ENCODE data around the gene SLC9A7.

DNA sequence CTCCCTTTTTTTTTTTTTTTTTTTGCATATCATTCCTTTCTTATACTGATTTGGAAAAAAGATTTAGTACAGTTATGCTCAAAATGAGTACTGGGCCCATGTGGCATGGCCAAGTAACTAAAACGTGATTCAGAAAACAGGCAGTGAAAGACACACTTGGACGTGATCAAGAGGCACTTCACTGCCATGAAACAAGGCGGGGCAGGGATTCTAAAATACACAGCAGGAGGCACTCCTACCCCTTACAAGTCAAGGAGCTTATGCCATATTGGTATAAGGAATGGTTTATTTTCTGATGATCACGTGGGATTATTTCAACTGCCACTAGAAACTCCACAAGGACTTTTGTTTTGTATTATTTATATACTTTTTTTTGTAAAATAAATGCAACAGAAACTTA, 113.3 kb downstream of the SLC9A7 start:
- no peak for TF ChIP-seq POLR2A (IDR thresholded peaks at IDR 0.05; ENCODE audit: low read length)
- TF ChIP-seq GATA1 (IDR thresholded peaks at IDR 0.05; ENCODE audit: low read depth, low read length) = no peak

Measured in erythroblast (primary cell).